NCI-H2227 (cell line): ENCODE data around the gene LRRC4C.

Experiments
- DNase-seq: peaks from one replicate; lab custom pipeline; 2025; ENCODE audit not compliant: unreplicated experiment; lab: John Stamatoyannopoulos, UW

The LRRC4C gene

DNA sequence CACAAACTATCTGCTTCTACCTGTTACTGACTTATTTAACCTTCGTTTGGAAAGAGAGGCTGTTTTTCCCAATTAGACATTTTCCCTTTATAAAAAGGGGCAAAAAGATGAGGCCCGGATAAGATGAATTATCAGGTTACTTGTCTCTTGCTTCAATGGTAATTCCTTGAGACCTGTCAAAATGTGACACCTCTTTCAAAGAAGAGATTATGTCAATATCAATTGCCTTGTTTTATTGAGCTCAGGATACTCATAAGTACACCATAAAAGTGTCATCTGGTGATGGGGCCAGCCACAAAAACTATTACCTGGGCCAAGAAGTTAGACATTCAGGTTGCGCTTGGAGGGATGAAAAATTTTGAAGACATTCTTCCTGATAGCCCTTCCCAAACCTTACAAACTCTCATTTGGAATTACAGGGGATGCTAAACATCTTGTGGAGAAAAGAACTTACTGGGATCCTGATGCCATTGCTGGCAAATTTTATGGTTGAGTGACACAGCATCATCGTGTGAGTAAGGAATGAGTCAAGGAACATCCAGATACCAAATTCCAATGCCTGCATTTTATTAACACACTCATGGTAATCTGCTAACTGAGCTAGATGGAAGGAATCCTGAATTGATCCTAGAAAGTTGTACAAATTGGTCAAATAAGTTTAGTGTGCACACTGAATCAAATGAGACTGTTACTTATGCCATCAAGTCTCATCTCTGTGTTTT is 1071.2 kb downstream of the LRRC4C start:
- DNase-seq, result no peak

GRCh38 chr11:40387240-40387980 is 1072.0 kb downstream of the LRRC4C start:
- DNase-seq, result no peak

DNA sequence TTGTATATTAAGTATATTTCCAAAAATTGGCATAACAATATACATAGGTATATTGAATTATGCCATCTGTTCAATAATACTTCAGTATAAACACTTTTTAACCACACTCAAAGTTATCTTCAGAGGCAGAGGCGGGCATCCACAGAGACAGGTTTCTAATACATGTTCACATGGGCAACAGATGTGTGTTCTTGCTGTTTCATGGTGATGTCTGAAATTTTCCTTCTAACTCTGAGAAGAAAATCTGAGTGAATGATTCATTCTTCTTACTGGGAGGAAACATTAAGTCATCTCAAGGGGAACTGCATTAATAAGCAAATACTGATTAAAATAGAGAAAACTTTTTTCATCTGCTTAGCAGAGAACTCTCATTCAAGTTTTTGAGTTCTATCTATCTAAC is 1074.5 kb downstream of the LRRC4C start:
- no peak for DNase-seq

- no peak for DNase-seq
Measured at GRCh38 chr11:40381481-40381880, 1078.0 kb downstream of the LRRC4C start.

DNA sequence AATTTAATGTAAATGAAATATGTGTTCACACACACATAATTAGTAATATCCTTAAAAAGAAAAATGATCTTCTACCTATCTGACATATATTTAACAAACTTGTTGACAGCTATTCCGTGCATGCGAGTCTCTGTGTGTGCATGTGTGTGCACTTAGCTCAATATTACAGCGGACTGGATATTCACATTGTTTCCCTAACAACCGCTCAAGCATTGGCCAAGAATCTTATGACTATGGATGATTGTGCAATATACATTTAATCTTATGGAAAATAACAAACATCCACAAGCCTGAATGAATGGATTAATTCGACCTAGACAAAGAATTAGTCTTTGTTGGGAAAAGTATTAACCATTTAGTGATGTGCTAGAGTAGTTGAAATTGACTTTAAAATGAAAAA is 1078.6 kb downstream of the LRRC4C start:
- DNase-seq, result no peak

GRCh38 chr11:40376331-40376730 is 1083.1 kb downstream of the LRRC4C start:
- DNase-seq, result no peak

DNA sequence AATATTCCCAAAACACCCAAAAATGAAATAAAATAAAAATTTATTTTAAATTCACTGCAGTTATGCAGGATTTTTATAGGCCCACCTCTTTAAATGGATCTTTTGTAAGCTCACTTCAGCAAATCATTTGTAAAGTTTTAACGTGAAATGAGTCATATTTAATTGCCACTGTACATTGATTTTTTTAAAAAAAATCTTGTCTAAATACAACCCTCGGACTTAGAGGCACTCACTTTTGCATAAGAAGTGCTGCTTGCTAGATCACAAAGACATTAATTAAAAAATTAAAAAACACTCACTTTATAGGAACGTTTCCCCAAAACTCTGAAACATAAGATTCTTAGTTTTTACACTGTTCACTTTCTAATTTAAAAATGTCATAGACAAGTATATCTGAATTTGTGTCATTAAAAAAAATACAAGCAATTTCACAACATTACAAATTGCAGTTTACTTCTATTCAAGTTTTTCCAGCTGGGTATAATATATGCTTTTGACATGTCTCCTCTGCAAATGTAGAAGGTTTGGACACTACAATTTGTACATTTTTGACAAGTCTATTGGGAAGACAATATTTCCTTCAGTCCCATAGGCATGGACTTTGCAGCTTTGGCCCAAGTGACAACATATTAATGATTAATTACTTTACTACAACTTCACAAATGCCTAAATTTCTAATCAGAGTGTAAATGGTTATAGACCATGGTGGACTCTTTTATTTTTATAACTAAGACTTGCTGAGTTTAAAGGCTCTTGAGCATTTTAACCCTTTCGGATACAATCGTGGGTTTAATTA is 1088.4 kb downstream of the LRRC4C start:
- no peak for DNase-seq

DNA sequence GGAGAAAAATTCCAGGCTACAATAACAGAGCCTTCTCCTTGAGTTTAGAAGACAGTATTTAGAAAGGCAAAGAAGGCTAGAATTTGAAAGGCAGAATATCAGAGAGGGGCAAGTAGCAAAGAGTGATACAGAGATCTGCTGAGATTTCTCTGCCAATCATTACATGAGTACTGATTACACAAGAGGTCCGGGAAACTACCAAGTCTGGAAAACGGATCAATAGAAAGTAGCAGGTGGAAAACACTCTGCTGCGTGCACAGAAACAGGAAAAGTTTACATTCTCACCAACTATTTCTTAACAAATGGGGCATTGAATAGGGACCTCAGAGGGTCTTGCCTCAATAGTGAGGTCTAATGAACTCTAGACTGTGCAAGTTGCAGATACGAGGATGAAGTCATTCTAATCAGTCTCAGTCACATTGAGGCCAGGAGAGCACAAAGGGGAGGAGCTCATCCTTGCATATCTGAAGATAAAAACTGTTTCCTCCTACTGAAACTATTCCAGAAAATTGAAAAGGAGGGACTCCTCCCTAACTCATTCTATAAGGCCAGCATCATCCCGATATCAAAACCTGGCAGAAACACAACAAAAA is 1099.2 kb downstream of the LRRC4C start:
- DNase-seq, result no peak

DNA sequence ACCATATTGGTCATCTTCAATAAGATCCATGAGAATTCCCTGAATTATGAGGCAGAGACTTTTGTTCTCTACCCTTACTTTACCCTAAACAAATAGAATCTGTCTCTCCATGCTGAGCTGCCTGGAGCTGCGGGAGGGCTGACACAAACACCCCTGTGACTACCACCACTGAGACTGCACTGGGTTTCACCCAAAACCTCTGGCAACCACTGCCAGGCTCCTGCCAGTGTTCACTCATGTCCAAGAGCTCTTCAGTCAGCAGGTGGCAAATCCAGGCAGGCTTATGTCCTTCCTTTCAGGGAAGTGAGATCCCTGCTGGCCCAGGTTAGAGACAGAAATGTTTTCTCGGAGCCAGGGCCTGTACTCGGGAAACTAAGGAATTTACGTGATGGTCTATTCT is 1105.3 kb downstream of the LRRC4C start:
- no peak for DNase-seq

DNA sequence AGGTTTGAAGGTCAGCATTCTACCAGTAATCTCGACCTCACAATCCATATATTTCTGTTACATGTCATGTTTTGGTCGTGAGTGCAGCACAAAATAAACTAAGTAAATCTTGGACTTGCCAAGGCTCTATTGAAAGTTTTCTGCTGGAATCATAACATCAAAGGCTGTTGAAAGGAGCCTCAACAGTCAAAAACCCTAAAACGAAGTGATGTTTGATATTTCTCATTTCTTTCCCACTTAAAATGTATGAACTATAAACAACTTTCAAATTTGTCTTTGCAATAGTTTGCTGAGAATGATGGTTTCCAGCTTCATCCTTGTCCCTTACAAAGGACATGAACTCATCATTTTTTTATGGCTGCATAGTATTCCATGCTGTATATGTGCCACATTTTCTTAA is 1118.5 kb downstream of the LRRC4C start:
- DNase-seq, result no peak

- DNase-seq, result no peak
Measured at GRCh38 chr11:40338739-40339138, 1120.7 kb downstream of the LRRC4C start.

DNA sequence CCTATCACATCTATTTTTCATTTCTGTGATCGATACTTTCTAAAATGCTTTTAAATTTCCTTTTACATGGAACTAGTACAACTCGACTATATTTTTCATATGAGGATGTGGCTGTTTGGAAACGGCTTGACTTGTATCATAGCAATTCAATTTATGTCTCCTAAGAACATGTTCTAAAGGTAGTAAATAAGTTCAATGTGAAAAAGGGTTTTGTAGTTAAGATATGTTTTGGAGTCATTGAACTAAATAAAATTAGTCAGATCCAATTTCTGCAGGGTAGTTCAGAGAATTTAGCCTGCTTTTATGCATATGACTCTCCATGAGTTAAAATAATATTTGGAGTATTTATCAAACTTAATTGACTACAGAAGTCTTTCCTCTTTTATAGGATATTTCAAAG is 1121.4 kb downstream of the LRRC4C start:
- DNase-seq, result no peak

GRCh38 chr11:40337118-40337517 is 1122.3 kb downstream of the LRRC4C start:
- no peak for DNase-seq

GRCh38 chr11:40328890-40329614 is 1130.4 kb downstream of the LRRC4C start:
- no peak for DNase-seq

DNA sequence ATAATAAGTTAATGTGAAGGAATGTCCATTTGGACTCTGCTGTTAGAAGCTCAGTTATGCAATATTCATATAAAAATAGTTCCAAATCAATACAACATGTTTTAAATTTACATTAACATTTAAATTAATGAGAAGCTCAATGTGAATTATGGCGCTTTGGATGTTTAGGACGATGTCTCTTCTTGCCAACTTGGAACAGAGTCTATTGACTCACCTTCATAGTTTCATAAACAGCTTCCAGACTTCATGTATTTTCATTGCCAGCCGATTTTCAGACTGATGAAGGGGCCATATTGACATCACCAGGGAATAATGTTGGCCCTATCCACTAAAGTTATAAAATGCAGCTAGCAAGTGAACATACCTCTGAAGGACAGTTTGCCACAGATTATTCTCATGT is 1136.2 kb downstream of the LRRC4C start:
- DNase-seq, result no peak

GRCh38 chr11:40321537-40321936 is 1137.9 kb downstream of the LRRC4C start:
- no peak for DNase-seq

DNA sequence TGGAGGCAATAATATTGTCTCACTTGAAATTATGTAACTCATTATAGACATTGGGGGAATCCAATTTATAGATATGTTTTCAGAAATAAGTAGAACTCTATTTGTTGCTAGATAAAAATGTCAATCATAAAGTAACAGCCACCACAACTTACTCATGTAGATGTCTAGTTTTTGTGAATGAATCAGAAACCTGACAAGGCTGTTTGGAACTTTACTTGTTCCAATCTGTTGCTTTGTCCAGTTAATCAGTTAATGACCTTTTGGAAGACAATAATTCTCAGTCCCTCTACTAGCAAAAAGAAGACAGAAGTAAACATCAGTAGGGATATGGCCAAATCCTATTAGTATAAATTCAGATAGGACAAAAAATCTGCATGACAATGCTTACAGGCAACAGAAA is 1143.3 kb downstream of the LRRC4C start:
- no peak for DNase-seq

- DNase-seq, result no peak
Measured at GRCh38 chr11:40315122-40315521, 1144.3 kb downstream of the LRRC4C start.

DNA sequence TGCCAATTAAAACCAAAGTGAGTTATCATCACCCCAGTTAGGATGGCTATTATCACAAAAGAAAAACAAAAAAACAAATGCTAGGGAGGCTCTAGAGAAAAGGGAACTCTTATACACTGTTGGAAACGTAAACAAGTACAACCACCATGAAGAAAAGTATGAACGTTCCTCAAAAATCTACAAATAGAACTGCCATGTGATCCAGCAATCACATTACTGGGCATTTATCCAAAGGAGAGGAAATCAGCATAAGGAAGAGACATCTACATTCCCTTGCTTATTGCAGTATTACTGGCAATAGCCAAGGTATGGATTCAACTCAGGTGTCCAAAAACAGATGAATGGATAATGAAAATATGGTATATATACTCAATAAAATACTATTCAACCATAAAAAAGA is 1145.1 kb downstream of the LRRC4C start:
- no peak for DNase-seq

DNA sequence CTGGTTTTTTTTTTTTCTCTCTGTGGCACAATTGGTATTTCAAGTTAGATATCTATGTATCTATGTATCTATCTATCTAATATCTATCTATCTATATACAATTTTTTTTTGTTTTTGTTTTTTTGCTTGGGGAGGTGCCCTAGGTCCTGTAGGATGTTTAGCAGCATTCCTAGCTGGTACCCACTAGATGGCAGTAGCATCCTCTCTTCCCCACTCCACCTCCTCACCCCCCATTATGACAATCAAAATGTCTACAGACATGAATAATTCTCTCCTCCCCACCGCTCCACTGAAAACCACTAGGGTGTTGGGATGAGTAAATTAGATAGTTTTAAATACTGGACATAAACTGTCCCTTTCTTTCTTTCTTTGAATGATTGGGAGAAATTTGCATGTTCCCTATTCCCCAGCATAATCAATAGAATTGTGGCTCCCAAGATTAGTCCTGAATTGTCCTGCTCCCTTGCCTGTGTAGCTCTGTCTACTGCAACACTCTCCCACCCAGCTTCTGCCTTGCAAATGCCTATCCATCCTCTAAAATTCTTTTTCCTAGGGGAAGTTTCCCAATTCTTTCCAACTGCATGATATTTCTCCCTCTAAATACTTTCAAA is 1152.4 kb downstream of the LRRC4C start:
- DNase-seq, result peak; percentile 38
